GM23338 (cell line): ENCODE measurements around the gene DYNLT2.

Experiments used
- EZH2 ChIP-seq: fragments of 200-600 bp; sonication (generic); IDR thresholded peaks from one replicate; pipeline ENCODE4 v1.8.0; 2017; ENCODE audit warnings: antibody characterized with exemption, mild to moderate bottlenecking, low read depth; ENCODE audit not compliant: unreplicated experiment
- POLR2AphosphoS5 ChIP-seq: IDR thresholded peaks from 2 replicates; pipeline ENCODE4 v1.6.1; 2016; ENCODE audit warnings: antibody characterized with exemption, low read depth

- no peak for TF ChIP-seq EZH2
- no peak for TF ChIP-seq POLR2AphosphoS5
Measured at GRCh38 chr6:169726963-169727362, 24.4 kb downstream of the DYNLT2 start.
